KG1 (cell line): ENCODE data around the gene C17orf50.
"Not testable (repeated sequence)": the region's sequence is repeated elsewhere in the genome, so short reads cannot be mapped to it uniquely, and the experiment has no call there.

Source experiments
- DNase-seq: peaks from one replicate; lab custom pipeline; 2025; lab: John Stamatoyannopoulos, UW

C17orf50 gene

DNA sequence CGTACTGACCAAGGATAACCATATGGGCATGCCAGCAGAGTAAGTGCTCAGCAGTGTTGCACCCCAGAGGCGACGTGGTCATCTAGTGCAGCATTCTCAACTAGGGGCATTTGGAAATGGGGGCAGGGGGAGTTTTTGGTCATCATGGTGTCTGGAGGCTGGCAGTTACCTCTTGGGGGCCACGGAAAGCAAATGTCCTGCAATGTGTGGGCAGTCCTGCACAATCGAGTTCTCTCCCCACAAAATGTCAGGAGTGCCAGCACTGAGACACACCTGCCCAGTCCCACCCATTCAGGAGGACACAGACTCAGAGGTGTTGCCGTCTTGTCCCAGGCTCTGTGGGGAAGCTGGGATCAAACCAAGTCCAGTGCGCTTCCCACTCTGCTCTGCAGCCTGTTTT lies 26.3 kb upstream of the C17orf50 start:
- DNase-seq, result no peak

DNA sequence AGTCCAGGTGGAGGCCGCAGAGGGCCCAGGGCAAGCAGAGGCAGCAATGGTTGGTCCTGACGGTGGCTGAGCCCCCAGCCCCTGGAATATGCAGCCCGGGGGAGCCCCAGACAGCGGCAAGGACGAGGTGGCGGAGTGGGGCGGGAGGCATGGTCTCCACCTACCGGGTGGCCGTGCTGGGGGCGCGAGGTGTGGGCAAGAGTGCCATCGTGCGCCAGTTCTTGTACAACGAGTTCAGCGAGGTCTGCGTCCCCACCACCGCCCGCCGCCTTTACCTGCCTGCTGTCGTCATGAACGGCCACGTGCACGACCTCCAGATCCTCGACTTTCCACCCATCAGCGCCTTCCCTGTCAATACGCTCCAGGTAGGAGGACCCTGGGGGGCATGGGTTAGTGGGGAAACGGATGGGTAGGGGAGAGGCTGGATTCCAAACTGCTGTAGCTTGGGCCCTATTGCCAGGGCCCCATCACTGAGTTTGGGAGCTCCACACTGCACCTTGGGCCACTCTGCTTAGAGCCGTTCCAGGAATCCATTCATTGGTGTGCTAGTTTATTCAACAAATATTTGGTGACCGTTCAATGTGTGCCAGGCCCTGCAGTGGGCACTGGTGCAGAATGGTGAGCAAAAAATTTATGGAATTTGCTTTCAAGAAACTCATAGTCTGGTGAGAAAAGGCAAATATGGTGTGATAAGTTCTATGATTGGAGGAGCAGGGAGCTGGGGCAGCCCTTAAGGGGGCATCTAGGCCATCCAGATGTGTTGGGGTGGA lies 25.5 kb upstream of the C17orf50 start:
- no peak for DNase-seq

DNA sequence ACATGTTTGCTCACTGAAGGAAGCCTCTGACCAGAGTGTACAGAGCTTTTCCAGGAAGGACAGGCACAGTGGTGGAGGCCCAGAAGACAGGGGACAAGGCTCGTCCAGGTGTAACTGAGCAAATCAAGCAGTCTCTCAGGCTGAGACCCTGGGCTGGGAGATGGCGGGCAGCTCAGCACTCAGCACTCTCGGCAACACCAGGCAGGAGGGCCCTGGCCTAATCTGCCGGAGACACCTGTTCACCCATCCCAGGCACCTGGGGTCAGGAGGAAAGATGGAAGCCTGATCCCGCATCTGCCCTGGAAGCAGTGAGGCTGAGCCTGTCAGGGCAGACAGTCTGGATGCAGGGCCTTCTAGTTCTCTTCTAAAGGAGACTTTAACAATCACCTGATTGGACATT lies 24.5 kb upstream of the C17orf50 start:
- DNase-seq, result no peak

DNA sequence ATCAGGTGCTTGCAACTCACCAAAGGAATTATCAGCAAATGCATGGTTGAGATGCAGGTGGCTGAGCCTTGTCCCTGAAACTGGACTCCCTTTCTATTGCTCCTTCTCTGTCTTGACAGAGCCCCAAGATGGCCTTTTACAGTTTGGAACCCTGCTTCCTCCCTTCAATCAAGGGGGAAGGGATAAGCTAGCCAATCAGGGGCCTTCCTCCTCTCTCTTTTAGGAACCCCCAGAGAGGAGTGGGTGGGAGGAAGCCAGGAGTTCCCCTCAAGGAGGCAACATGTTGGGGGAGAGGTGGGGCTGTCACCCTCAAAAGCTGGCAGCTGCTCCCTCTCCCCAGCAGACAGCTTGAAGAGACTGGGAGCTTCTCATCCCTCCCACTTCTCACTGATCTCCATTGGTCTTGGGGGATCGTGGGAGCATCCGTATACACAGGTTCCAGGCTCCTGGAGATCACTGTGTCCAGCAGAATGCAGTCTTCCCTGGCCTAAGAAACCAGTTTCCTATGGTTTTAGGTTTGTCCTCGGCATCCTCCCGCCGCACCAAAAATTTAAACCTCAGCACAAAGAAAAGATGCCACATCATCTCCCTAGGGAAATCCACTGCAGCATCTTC lies 22.1 kb upstream of the C17orf50 start:
- no peak for DNase-seq

DNA sequence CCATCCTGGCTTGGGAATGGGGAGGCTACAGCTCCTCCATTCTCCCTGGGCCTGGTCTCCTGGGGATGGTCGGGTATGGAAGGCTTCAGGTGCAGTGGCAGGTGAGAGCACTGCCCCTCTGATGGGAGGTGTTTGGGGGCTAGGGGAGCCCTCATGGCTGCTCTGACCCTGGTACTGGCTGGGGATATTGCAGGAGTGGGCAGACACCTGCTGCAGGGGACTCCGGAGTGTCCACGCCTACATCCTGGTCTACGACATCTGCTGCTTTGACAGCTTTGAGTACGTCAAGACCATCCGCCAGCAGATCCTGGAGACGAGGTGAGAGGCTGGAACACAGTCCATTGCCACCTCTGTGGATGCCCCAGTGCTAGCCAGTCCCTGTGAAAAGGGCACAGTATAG lies 20.5 kb upstream of the C17orf50 start:
- no peak for DNase-seq

DNA sequence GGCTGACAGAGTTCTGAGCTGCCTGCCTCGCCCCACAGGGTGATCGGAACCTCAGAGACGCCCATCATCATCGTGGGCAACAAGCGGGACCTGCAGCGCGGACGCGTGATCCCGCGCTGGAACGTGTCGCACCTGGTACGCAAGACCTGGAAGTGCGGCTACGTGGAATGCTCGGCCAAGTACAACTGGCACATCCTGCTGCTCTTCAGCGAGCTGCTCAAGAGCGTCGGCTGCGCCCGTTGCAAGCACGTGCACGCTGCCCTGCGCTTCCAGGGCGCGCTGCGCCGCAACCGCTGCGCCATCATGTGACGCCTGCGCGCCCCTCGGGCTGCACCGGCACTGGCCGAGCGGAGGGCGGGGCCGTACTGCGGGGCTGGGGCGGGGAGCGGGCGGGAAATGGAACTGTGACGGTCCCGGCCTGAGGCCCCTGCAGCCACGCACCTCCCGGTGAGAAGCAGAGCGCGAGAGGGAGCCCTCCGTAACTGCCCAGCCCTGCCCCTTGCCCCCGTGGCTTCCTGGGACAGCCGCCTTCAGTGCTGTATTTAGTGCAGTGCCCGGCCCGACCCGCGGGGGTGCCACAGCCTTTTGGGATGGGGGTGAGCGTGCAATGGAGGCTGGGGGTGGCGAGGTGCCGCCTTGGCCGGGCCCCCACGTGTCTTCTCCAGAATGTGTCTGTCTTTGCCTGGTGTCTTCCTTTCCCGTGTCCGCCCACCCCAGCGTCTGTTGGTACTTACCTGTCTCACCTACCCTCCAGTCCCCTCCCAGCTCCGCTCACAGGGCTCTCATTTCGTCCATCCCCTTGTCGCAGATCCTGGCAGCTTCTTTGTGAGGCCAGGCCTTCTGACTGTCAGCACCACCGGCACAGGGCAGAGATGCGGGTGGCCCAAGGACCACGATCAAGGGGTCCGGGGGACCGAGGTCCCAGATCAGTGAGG lies 19.4 kb upstream of the C17orf50 start:
- DNase-seq, result no peak

DNA sequence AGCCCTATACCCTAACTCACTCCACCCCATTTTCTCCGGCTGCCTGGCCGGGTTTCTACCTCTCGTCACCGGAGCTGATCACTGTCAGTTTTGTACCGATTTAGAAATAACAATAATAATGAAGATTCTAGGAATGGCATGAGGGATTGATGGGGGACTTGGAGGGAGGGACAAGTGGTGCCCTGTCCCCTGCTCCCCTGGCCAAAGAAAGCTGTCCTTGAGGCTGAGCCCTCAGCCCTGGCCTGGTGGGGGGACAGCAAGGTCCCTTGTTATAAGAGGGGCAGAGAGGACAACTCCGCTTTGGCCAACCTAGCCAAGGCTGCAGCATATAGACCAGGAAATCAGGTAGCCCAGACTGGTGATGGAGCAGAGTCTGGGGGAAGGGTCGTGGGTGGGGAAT lies 18.2 kb upstream of the C17orf50 start:
- no peak for DNase-seq

DNA sequence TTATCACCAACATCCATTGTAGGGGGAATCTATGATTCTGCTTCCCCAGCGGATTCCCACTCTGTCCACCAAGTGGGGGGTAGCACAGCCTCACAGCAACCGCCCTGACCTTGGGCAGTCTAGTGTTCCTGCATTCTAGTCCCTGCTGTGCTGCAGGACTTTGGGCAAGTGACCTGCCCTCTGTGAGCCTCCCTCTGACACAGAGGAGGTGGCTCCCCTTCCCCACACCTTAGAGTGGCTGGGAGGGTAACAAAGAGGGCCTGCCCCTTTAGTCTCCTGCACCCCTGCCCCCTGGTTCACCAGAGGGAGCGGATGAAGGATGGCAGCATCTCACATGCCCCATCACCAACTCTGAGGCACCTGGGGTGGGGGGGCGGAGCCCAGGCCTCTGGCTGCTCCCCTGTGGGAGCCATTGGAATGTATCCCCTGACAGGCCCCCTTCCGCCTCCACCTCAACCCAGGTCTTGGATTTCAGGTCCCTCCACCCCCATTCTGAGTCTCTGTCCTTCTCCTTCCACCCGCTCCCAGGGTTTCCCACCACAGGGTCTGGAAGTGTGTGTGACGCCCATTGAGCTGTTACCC lies 17.7 kb upstream of the C17orf50 start:
- DNase-seq, result no peak

DNA sequence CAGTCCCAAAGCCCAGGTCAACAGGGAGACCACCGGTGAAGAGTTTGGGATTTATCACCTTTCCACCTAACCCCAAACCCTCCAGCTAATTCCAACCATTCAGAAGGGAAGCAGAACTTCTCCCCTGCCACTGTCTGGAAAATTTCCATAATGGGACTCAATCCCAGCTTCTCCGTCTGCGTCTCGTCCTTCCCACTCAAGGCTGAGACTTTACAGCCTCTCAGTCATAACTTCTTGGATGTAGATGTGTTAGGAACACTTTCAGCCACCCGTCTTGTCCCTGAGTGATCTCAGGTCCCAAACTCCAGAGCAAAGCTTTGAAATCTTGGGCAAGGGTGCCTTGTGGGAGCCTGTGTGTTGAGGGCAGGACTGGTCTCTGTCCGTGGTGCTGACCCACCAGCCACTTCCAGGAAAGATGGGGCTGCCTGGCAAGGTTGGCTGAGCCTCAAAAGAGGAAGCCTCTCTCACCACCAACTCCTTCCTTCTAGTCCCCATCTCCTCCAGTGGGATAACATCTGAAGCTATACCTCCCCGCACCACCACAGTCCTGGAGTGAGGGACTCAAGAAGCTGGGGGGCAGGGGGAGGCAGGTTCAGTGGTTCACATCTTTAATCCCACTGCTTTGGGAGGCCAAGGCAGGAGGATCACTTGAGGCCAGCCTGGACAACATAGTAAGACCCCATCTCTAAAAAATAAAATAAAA lies 16.9 kb upstream of the C17orf50 start:
- peak; percentile 29 for DNase-seq

DNA sequence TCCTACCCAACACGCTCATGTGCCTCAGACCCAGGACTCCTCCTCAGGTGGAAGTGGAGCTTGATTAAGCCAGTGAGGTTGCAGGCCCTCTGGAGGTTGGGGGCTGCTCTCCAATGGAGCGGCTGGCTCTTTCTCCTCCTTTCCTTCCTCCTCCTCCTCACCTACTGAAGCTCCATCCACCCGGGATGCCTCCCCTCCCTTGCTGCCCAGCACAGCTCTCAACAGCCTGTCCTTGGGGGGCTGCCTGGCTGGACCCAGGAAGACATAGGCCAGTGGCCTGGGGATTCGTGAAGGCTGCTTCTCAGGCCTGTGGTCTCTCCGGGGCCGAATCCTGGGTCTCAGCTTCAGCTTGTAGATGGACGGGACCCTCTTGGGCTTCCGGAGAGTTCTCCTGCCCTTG lies 15.9 kb upstream of the C17orf50 start:
- no peak for DNase-seq

DNA sequence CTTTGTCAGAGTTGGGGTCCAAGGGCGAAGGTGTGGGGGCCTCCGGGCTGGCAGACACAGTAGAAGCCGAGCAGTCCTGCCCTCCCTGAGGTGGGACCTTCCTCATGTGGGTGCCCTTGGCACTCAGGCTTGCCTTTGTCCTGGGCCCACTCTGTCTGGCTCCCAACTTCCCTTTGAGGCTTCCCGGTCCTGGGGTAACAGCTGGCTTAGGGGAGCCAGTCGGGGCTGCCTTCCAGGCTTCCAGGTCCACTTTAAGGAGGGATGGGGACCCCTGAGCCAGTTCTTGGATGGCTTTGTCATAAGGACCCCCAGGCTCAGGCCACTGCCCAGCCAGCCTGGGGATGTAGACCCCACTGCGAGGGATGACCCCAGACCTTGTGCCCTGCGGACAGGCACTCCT lies 15.4 kb upstream of the C17orf50 start:
- DNase-seq, result no peak

DNA sequence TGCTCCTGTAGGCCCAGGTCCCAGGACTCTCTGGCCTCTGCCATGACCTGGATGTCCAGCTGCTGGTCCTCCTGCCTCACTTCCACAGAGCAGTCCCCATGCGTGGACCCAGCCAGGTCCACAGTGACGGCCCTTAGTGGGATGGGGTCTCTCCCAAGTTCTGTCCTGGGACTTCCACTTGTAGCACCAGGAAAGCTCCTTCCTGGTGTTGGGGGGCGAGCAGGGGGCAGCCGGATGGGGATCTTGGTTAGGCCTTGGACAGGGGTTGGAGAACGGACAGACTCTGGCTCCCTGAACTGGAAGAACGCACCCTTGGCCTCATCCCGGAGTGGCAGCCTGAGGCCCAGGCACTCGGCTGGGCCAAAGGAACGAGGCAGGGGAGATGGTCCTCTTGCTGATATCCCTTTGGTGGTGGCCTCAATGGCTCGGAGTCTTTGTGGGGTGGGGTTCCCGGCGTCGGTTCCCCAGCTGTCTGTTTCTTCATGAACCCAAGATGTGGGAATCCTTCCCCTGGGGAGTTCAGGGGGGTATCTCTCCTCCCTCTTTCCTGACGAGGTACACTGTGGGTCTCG lies 14.9 kb upstream of the C17orf50 start:
- no peak for DNase-seq

DNA sequence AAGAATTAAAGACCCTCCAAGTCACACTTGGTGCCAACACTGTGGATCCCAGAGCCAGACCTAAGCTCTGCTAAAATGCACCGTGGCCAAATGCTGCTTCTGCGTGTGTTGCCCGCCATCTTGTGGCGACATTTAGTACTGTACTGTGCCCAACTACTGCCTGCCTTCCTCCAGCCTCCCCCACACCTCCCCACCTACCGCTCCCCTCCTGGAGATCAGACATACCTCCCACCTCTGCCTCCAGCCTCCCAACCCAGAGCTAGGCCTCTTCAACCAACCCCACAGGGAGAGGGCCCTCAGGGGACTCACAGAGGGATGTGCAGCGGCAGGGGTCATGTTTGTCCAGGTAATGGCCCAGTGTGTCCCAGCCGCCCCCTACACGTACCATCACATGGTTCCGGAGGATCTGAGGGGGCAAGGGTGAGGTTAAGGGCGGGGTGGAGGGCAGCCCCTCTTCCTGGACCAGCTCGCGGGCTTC lies 13.1 kb upstream of the C17orf50 start:
- peak; percentile 69 for DNase-seq

DNA sequence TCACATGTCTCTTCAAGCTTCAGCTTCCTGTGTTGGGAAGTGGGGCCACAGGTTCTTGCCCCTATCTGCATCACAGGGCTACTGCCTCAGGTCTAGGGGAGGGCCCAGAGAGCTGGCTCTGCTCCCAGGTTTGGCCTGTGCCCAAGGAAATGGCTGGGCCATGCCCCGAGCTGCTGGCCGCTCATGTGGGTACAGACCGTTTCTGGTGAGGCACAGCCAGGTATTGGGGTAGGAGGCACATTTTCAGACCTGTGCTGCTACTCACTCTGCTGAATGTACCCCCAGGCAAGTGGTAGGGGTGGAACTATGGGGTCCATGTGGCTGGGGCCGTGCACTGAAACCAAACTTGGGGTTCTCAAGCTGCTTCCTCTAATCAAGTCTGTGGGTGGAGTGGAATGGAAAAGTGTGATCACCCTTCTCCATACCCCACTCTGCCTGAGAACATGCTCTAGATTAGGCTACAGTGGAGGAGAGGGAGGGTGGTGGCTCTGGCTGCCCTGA lies 12.3 kb upstream of the C17orf50 start:
- no peak for DNase-seq

DNA sequence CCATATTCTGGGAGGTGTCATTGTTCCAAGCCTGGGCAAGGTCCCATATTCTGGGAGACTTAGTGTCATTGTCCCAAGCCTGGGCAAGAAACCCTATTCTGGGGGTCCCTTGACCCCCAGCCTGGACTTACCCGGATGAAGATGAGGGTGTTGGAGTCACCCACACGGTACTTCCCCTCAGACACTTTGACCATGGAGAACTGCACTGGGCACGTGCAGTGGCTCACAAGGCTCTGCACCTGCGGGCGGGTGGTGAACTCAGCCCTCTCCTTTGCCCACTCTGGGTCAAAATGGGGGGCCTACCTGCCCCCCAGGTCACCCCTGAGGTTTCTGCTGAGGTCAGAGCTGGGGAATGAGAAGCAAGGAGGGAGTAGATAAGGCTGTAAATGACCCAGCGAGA lies 11.7 kb upstream of the C17orf50 start:
- DNase-seq, result no peak

DNA sequence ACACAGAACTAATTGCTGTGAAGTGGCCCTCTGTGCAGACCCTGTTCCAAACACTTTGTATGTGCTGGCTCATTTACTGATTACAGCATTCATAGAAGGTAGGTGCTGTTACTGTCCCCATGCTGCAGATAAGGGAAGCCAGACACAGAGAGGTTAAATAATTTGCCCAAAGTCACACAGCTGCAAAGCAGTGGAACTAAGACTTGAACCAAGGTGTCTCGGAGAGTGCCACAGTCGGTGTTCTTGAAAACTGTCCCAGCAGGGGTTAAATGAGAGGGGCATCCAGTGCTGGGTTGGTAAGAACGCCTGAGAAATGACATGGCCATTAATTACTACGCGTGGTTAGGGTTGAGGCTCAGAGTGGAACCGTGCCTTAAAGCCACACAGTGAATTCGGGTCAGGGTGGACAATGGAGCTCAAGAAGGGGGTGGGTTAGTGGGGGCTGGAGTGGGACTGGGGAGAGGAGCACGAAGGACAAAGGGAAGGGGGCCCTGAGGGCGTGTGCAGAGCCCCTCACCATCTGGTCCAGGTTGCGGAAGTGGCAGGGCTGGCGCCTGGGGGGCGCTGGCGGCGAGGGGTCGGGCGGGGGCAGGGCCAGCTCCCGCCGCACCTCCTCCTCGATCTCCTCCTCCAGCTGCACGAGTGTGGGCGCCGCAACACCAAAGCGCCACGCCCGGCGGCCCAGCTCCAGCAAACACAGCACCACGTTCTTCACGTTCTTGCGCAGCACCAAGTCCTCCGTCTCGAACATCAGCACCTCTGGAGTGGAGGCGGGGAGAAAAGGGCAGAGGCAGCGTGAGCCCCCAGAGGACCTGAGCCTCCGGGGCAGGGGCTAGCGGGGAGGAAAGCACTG lies 10.9 kb upstream of the C17orf50 start:
- no peak for DNase-seq

DNA sequence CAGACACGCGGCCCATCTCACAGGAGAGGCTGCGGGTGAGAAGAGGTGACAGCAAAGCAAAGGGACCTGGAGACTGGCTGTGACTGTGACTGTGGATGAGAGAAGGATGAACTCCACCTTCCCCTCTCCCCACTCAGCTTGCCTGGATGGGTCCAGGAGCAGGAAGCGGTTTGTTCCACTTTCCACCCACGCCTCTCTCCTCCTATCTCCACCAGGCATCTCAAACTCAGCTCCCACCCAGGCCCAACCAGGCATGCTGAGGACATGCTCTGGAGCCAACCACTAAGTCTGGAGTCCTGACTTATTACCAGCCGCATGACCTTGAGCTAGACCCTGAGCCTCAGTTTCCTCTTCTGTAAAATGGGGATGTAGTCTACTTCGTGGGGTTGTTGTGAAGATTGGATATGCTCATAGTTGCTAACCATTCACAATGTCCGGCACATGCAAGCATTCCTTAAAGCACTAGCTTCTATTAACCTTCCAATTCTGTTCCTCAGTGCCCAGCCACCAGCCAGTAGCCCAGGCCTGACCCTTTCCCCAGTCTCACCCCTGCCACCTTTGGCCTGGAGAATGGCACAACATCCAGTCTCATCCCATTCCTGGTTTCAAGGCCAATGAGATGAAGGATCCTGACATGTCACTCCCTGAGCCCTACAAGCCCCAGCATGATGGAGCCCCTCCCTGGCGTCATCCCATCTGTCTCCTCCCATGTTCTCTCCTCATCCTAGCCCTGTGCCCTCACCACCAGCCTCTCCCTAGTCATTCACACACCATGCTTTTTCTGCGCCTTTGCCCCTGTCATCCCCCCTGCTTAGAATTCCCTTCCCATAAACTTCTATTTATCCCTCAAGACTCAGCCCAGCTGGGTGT lies 9.9 kb upstream of the C17orf50 start:
- no peak for DNase-seq

DNA sequence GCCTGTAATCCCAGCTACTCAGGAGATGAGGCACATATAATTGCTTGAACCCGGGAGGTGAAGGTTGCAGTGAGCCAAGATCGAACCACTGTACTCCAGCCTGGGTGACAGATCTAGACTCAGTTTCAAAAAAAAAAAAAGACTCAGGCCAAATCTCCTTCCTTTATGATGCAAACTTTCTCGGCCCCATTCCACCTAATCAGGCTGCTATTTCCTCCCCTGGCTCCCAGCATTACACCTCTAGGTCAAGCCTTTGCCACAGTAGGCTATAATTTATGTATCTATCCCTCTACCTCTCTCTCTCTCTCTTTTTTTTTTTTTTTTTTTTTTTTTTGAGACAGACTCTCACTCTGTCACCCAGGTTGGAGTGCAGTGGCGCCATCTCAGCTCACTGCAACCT lies 9.1 kb upstream of the C17orf50 start:
- not testable (repeated sequence) for DNase-seq

DNA sequence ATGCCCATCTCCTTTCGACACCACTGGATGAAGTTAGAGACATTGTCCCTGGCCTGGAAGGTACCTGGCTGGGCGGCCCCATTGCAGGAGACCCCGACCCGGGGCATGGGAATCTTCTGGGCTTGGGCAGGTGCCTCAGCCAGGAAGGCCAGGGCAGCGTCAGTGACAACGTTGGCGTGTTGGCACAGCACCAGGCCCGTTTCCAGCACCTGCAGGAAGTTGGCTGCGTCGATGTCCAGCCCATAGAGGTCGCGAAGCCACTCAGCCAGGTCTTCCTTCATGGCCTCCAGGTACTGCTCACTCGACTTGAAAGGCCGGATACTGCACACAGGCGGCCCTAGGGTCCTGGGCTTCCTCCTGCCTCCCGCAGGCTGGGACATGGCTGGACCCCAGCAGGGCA lies 8.2 kb upstream of the C17orf50 start:
- DNase-seq, result no peak
